C4-2B (cell line): ENCODE data around the gene ARHGEF25.

Source experiments
- ZFX ChIP-seq: fragments of 450-650 bp; IDR thresholded peaks from 2 replicates; pipeline ENCODE4 v1.6.1; 2017
- TF ChIP-seq, protein P1 (sequence below): fragments of 450-650 bp; conservative IDR thresholded peaks from 2 replicates; pipeline ENCODE4 v1.5.1; 2017; ENCODE audit warnings: mild to moderate bottlenecking

DNA sequence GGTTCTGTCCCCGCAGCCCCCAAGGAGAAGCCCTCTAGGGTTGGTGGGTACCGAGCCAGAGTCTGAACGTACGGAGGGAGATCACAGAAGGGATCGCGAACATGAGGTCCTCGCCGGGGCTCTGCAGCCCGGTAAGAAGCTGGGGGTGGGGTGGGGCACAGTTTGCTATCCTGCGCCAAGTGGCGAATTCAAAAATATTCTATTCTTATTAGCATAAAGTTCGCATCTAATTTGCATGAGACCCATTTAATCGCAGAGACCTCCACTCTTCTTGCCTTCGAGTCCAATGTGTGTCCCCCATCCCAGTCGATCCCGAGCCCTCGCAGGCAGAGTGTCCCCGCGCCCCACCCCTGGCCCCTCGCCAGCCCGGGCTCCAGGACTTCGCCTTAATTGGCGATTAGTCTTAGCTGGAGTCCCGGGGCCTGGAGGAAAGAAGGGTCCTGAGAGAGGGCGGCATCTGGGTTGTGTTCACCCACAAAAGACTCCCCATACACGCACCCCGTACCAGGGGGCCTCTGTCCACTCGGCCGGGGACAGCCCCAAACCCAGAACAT, 604 bp upstream of the ARHGEF25 start:
- TF ChIP-seq, protein P1, sequence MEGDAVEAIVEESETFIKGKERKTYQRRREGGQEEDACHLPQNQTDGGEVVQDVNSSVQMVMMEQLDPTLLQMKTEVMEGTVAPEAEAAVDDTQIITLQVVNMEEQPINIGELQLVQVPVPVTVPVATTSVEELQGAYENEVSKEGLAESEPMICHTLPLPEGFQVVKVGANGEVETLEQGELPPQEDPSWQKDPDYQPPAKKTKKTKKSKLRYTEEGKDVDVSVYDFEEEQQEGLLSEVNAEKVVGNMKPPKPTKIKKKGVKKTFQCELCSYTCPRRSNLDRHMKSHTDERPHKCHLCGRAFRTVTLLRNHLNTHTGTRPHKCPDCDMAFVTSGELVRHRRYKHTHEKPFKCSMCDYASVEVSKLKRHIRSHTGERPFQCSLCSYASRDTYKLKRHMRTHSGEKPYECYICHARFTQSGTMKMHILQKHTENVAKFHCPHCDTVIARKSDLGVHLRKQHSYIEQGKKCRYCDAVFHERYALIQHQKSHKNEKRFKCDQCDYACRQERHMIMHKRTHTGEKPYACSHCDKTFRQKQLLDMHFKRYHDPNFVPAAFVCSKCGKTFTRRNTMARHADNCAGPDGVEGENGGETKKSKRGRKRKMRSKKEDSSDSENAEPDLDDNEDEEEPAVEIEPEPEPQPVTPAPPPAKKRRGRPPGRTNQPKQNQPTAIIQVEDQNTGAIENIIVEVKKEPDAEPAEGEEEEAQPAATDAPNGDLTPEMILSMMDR = no peak
- TF ChIP-seq ZFX = no peak
